Psoas muscle (tissue), 8 donors: Measurements from ENCODE around the gene CHD2. TPM values are rescaled to one million over a fixed set of nuclear protein-coding genes. Genes with fewer than 3 reads are reported as not detected.

ENCODE experiments used
- ATAC-seq, 4 donors: fragments of 200-7000 bp; cut with Tn5 transposase; one replicate each; pipeline ENCODE4 v1.9.1; 2020; ENCODE audit warnings: moderate library complexity in 3 of 4, mild to moderate bottlenecking in 2 of 4
- DNase-seq, 2 donors: peaks; one replicate each; pipeline ENCODE4 v3.0.0-alpha.2; 2020
- H3K27ac ChIP-seq: fragments of 200-600 bp; one replicate; pipeline ENCODE4 v1.8.0; 2022
- H3K27me3 ChIP-seq, 3 donors: fragments of 200-600 bp in 1 of 3; one replicate each; pipeline versions ENCODE4 v1.6.1 to v1.8.0; 2013 to 2022; ENCODE audit warnings: low read length in 2 of 3, mild to moderate bottlenecking in 2 of 3, moderate library complexity in 1 of 3; ENCODE audit not compliant: insufficient read depth in 3 of 3
- H3K36me3 ChIP-seq, 2 donors: fragments of 200-600 bp in 1 of 2; one replicate each; pipeline versions ENCODE4 v1.6.1 to v1.8.0; 2013 to 2022; ENCODE audit warnings: low read depth in 1 of 2, mild to moderate bottlenecking in 1 of 2, moderate library complexity in 1 of 2; ENCODE audit not compliant: insufficient read depth in 1 of 2
- H3K4me1 ChIP-seq: fragments of 200-600 bp; one replicate; pipeline ENCODE4 v1.8.0; 2022
- H3K4me3 ChIP-seq: fragments of 200-600 bp; one replicate; pipeline ENCODE4 v1.8.0; 2022; ENCODE audit warnings: mild to moderate bottlenecking
- H3K9me3 ChIP-seq: fragments of 200-600 bp; one replicate; pipeline ENCODE4 v1.8.0; 2022
- WGBS, 3 donors: extraction: QIAGEN DNeasy Blood & Tissue Kit; methylation state at CpG; one replicate each; pipeline versions ENCODE4 v1.1.6 to v1.1.7; 2013; 5-methylcytosine and 5-hydroxymethylcytosine counted together
- intact Hi-C, 2 donors: fragments of 100-400 bp; cut with DNase I; formaldehyde crosslinking; loops; one replicate each; pipeline versions ENCODE4 v1.11.0 to v1.14.2; 2022
- polyA plus RNA-seq, 3 donors: library from polyadenylated mRNA; stranded (reverse); fragments of 200-250 nt; gene quantifications; one replicate each; pipeline ENCODE4 v1.2.3, GENCODE V29; 2013
- total RNA-seq, 4 donors: library from RNA; stranded (reverse); fragmentation: NEBNext Ultra II Directional in 2 of 4; extraction: Animal tissue kit (Norgen Biotek cat#: 25700) in 2 of 4; gene quantifications; one replicate each; pipeline versions ENCODE4 v1.2.1 to v1.2.4, GENCODE V29; 2021 to 2023
- TF ChIP-seq, protein P1 (sequence below): fragments of 200-600 bp; IDR thresholded peaks from one replicate; pipeline ENCODE4 v1.8.0; 2022; ENCODE audit warnings: antibody characterized with exemption
- donor health status: healthy with polysubstance abuse.
- donor health status: DM: no; HTN: no; CAD: no; lungs with moderate emphysema.
- donor health status: Bipolar disorder and iron deficiency.
- donor health status: healthy.
- donor health status: DM: yes; HTN: yes; CAD: no.
- donor health status: DM: no; HTN: no; CAD: no.
- donor health status: DM: no; HTN: no; CAD: no.
- donor health status: DM: yes; HTN: yes; CAD: no.

Gene CHD2
- total and polyA plus RNA-seq, 7 donors = 11.1 to 53.0 (median 40.9) TPM

DNA sequence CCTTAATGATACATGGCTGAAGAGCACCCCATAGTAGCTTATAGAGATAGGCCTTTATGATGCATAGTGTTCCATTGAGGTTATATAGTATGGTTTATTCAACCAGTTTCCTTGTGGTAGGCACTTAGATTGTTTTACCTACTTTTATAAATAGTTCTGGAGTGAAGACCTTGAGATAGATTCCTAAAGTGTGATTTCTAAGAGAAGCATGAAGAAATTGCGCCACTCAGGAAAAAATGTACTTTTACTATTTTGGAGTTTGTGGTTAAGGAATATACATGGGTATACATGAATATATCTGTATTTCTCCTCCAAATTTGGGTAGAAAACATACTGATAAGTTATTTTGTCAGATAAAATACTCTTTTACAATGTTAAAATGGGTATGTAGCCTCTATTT, 70.5 kb downstream of the CHD2 start:
- DNase-seq (no peak), ATAC-seq (no peak)
- Histone ChIP-seq H3K27ac (no peak overlapping the region), H3K36me3 (peaks cover 3 to 83% of the 10 kb centered on the region in 2 donors), H3K4me1 (peaks cover 22% of the 10 kb centered on the region), H3K9me3 (no peaks in the 10 kb centered on the region), H3K4me3 (no peak overlapping the region), H3K27me3 (no peaks in the 10 kb centered on the region)
- intact Hi-C loops = loop anchor here in 1 of 2 donors (5.0 kb wide), 1 partner anchor 38 kb away; no protein-coding TSS in a partner anchor
- 95 to 100% (median 98%) methylated on average over 1 of the region's 1 CpG for WGBS, 3 donors
- TF ChIP-seq, protein P1, sequence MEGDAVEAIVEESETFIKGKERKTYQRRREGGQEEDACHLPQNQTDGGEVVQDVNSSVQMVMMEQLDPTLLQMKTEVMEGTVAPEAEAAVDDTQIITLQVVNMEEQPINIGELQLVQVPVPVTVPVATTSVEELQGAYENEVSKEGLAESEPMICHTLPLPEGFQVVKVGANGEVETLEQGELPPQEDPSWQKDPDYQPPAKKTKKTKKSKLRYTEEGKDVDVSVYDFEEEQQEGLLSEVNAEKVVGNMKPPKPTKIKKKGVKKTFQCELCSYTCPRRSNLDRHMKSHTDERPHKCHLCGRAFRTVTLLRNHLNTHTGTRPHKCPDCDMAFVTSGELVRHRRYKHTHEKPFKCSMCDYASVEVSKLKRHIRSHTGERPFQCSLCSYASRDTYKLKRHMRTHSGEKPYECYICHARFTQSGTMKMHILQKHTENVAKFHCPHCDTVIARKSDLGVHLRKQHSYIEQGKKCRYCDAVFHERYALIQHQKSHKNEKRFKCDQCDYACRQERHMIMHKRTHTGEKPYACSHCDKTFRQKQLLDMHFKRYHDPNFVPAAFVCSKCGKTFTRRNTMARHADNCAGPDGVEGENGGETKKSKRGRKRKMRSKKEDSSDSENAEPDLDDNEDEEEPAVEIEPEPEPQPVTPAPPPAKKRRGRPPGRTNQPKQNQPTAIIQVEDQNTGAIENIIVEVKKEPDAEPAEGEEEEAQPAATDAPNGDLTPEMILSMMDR = no peak

DNA sequence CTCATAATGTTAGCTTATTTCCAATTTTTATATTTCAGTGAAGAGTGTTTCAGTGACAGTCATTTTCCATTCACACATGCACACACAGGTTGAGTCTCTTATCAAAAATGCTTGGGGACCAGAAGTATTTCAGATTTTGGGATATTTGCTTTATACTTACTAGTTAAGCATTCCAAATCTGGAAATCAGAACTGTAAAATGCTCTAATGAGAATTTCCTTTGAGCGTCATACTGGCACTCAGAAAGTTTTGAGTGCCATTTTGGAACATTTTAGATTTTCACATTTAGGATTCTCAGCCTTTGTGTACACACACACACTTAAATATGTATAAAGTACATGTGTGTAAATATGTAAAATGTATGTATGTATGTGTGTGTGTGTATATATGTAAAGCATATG, 71.0 kb downstream of the CHD2 start:
- no peak overlapping the region for H3K27ac ChIP-seq
- peaks cover 3 to 87% of the 10 kb centered on the region in 2 donors for H3K36me3 ChIP-seq
- intact Hi-C loops = loop anchor here in 1 of 2 donors (5.0 kb wide), 1 partner anchor 39 kb away; no protein-coding TSS in a partner anchor
- DNase-seq = no peak
- no peak for ATAC-seq
- TF ChIP-seq, protein P1 = no peak
- 95 to 98% (median 98%) methylated on average over 1 of the region's 1 CpG for WGBS, 3 donors
- H3K4me3 ChIP-seq = no peak overlapping the region
- no peaks in the 10 kb centered on the region for H3K9me3 ChIP-seq
- peaks cover 26% of the 10 kb centered on the region for H3K4me1 ChIP-seq
- H3K27me3 ChIP-seq = no peaks in the 10 kb centered on the region

DNA sequence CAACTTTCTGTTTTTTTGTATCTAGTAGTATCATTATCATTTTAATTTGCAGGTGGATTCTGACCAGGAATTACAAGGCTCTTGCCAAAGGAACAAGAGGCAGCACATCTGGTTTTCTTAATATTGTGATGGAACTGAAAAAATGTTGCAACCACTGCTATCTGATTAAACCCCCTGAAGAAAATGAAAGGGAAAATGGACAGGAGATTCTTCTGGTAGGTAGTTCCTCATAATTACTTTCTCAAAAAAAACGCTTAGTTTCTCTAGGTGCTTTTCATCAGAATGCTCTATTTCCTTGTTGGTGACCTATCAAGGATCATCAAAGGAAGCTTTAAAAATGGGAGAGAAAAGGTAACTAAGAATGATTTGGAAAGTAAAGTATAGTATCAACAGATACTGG, 71.6 kb downstream of the CHD2 start:
- Histone ChIP-seq H3K4me1 (peaks cover 32% of the 10 kb centered on the region), H3K4me3 (no peak overlapping the region), H3K27ac (peak overlapping the region; percentile 36), H3K27me3 (no peaks in the 10 kb centered on the region), H3K9me3 (no peaks in the 10 kb centered on the region), H3K36me3 (peaks cover 3 to 88% of the 10 kb centered on the region in 2 donors)
- ATAC-seq (no peak), DNase-seq (no peak)
- TF ChIP-seq, protein P1 = no peak
- intact Hi-C loops = loop anchor here in 1 of 2 donors (5.0 kb wide), 1 partner anchor 39 kb away; no protein-coding TSS in a partner anchor
- 90 to 93% (median 91%) methylated on average over 1 of the region's 1 CpG for WGBS, 3 donors

DNA sequence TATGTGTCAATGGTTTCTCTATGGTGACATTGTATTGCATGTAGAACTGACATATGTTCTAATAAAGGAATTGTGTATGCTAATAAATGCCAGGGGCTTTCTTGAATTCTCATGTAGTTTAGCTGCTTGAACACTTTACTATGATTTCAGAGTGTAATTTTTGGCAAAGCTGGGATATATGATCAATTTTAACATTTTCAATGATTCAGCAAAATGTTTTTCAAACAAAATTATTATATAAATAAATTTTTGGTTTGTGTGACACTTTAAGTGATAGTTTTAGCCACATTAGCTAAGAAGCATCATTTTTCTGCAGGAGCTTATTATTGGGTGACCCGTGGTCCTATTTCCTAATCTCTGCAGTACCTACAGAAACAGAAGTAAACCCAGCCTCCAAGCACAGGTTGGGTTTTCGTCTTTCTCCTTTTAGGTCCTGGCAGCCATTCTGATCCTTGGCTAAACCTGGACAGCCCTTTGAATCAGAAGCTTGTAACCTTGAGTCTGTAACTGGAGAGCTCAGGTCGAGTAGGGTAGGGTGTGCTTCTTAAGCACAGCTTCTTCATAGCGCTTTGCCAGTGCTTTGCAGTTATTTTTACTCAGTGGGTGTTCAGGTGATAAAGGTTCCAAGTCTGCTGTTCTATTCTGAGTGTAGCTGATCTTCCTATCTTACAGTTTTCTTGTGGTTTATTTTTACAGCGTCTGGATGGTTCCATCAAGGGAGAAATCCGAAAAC, 74.2 kb downstream of the CHD2 start:
- WGBS, 3 donors = 30 to 49% (median 32%) methylated on average over 6 of the region's 6 CpGs
- peaks cover 47% of the 10 kb centered on the region for H3K4me1 ChIP-seq
- H3K9me3 ChIP-seq = no peaks in the 10 kb centered on the region
- DNase-seq = no peak
- H3K4me3 ChIP-seq = peak overlapping the region; percentile 57
- intact Hi-C loops = loop anchor here in 1 of 2 donors (5.0 kb wide), 1 partner anchor 42 kb away; no protein-coding TSS in a partner anchor
- peaks cover 5 to 84% of the 10 kb centered on the region in 2 donors for H3K36me3 ChIP-seq
- peak overlapping the region; percentile 67 for H3K27ac ChIP-seq
- ATAC-seq = peak; percentile 90 to 94 (median 90)
- H3K27me3 ChIP-seq = no peaks in the 10 kb centered on the region
- TF ChIP-seq, protein P1 = no peak
